Testis (tissue), 2 donors: Measurements from ENCODE around the gene CDRT4.

ENCODE experiments used
- POLR2A ChIP-seq: fragments of 450-650 bp; IDR thresholded peaks from one replicate; pipeline ENCODE4 v1.6.1; 2017; ENCODE audit warnings: antibody characterized with exemption, mild to moderate bottlenecking, moderate library complexity
- TF ChIP-seq, protein P1 (sequence below), 3 experiments: fragments of 450-650 bp in 2 of 3; fragments of 200-600 bp in 1 of 3; sonication (generic) in 1 of 3; IDR thresholded peaks; one replicate each; pipeline ENCODE4 v1.5.1; 2016 to 2019; ENCODE audit warnings: antibody characterized with exemption in 3 of 3, mild to moderate bottlenecking in 2 of 3, moderate library complexity in 1 of 3

DNA sequence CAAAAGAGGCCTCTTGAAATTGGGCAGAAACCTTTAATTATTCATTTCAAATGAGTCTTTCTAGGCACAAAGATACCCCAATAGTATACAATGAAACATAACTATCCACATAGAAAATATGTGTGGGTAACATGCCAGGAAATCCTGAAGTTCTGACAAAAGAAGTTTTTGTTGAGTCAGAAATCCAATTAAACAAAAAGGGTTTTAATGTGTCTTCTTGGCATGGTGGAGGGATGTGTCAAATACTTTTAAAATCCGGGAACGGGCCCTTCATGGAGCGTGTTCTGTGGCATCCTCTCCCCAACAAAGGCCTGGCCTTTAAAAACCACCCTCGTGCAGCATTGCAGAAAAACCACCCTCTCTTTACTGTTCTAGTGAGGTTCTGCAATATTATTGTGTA lies 14.2 kb downstream of the CDRT4 start:
- TF ChIP-seq POLR2A, result no peak
- TF ChIP-seq, protein P1, sequence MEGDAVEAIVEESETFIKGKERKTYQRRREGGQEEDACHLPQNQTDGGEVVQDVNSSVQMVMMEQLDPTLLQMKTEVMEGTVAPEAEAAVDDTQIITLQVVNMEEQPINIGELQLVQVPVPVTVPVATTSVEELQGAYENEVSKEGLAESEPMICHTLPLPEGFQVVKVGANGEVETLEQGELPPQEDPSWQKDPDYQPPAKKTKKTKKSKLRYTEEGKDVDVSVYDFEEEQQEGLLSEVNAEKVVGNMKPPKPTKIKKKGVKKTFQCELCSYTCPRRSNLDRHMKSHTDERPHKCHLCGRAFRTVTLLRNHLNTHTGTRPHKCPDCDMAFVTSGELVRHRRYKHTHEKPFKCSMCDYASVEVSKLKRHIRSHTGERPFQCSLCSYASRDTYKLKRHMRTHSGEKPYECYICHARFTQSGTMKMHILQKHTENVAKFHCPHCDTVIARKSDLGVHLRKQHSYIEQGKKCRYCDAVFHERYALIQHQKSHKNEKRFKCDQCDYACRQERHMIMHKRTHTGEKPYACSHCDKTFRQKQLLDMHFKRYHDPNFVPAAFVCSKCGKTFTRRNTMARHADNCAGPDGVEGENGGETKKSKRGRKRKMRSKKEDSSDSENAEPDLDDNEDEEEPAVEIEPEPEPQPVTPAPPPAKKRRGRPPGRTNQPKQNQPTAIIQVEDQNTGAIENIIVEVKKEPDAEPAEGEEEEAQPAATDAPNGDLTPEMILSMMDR (IDR thresholded peaks at IDR 0.05), result no peak
